ENCODE results near the gene ARHGAP20. TPM values are rescaled to one million over a fixed set of nuclear protein-coding genes. Genes with fewer than 3 reads are reported as not detected.

The ARHGAP20 gene
- total RNA-seq, 1 donor = 2.2 TPM

DNA sequence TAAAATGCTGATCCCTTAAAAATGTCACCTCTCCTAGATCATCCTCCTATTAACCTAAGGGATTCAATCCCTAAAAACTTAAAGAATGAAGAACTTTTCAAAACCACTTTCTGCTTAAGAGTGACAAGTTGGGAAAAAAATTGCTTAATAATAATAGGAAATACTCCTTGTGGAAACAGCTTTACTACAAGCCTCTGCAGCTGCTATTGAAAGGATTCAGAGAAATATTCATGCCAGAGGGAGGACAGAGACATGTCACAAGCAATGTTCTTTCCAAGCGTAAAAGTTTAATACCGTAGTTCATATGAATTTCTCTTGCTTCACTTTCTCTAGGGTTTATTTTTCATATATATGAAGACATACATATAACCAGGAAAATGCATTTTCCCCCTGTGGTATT lies 98.2 kb downstream of the ARHGAP20 start:
- no peak overlapping the region for H3K4me3 ChIP-seq (ENCODE audit: insufficient read depth, low read length)
- H2AFZ ChIP-seq (ENCODE audit: low read length) = no peak overlapping the region
- H3K27me3 ChIP-seq (ENCODE audit: insufficient read depth, low read length) = no peaks in the 10 kb centered on the region
- H3K27ac ChIP-seq (ENCODE audit: low read depth, low read length) = no peak overlapping the region
- H3K4me1 ChIP-seq (ENCODE audit: insufficient read depth, low read length) = no peaks in the 10 kb centered on the region
- no peaks in the 10 kb centered on the region for H3K9me3 ChIP-seq (ENCODE audit: low read depth, low read length)
- no peak overlapping the region for H3K4me2 ChIP-seq (ENCODE audit: insufficient read depth, low read length)
- H4K20me1 ChIP-seq (ENCODE audit: insufficient read depth, low read length) = no peaks in the 10 kb centered on the region
- no peaks in the 10 kb centered on the region for H3K36me3 ChIP-seq (ENCODE audit: insufficient read depth, low read length)
- DNase-seq (ENCODE audit: insufficient read length, low spot score, missing footprints) = no peak
- TF ChIP-seq, protein P1, sequence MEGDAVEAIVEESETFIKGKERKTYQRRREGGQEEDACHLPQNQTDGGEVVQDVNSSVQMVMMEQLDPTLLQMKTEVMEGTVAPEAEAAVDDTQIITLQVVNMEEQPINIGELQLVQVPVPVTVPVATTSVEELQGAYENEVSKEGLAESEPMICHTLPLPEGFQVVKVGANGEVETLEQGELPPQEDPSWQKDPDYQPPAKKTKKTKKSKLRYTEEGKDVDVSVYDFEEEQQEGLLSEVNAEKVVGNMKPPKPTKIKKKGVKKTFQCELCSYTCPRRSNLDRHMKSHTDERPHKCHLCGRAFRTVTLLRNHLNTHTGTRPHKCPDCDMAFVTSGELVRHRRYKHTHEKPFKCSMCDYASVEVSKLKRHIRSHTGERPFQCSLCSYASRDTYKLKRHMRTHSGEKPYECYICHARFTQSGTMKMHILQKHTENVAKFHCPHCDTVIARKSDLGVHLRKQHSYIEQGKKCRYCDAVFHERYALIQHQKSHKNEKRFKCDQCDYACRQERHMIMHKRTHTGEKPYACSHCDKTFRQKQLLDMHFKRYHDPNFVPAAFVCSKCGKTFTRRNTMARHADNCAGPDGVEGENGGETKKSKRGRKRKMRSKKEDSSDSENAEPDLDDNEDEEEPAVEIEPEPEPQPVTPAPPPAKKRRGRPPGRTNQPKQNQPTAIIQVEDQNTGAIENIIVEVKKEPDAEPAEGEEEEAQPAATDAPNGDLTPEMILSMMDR (IDR thresholded peaks at IDR 0.05; ENCODE audit: extremely low read depth, low read depth, low read length) = no peak
- no peaks in the 10 kb centered on the region for H3K79me2 ChIP-seq (ENCODE audit: insufficient read depth, low read length)

GRCh38 chr11:110613197-110613918 lies 98.9 kb downstream of the ARHGAP20 start:
- Histone ChIP-seq H3K27ac (ENCODE audit: low read depth, low read length) (no peak overlapping the region), H3K36me3 (ENCODE audit: insufficient read depth, low read length) (no peaks in the 10 kb centered on the region), H3K9me3 (ENCODE audit: low read depth, low read length) (no peaks in the 10 kb centered on the region), H3K27me3 (ENCODE audit: insufficient read depth, low read length) (no peaks in the 10 kb centered on the region), H3K4me2 (ENCODE audit: insufficient read depth, low read length) (no peak overlapping the region), H3K79me2 (ENCODE audit: insufficient read depth, low read length) (no peaks in the 10 kb centered on the region), H3K4me1 (ENCODE audit: insufficient read depth, low read length) (no peaks in the 10 kb centered on the region), H2AFZ (ENCODE audit: low read length) (no peak overlapping the region), H3K4me3 (ENCODE audit: insufficient read depth, low read length) (no peak overlapping the region), H4K20me1 (ENCODE audit: insufficient read depth, low read length) (no peaks in the 10 kb centered on the region)
- no peak for DNase-seq (ENCODE audit: insufficient read length, low spot score, missing footprints)
- TF ChIP-seq, protein P1 (IDR thresholded peaks at IDR 0.05; ENCODE audit: extremely low read depth, low read depth, low read length) = no peak

DNA sequence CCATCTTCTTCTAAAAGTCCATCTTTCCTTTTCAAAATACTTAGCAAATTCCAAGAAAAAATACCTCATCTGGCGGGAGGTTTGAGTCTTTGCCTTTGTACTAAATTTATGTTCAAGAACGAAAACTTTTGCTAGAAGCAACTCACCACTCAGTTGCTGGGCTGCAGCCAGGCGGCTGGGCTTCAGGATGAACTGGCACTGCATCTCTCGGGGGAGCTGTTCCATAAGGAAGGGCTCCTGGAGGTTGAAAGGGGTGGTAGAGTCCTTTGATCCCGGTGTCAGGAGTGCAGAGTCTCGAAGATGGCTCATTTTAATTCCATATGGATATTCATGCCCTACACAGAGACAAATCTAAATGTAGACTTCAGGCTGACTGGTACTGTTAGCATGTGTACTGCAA lies 105.8 kb downstream of the ARHGAP20 start:
- no peaks in the 10 kb centered on the region for H3K9me3 ChIP-seq (ENCODE audit: low read depth, low read length)
- TF ChIP-seq, protein P1 (IDR thresholded peaks at IDR 0.05; ENCODE audit: extremely low read depth, low read depth, low read length) = no peak
- H3K27ac ChIP-seq (ENCODE audit: low read depth, low read length) = no peak overlapping the region
- no peaks in the 10 kb centered on the region for H3K79me2 ChIP-seq (ENCODE audit: insufficient read depth, low read length)
- no peak overlapping the region for H3K4me3 ChIP-seq (ENCODE audit: insufficient read depth, low read length)
- no peak for DNase-seq (ENCODE audit: insufficient read length, low spot score, missing footprints)
- no peaks in the 10 kb centered on the region for H3K4me1 ChIP-seq (ENCODE audit: insufficient read depth, low read length)
- no peak overlapping the region for H2AFZ ChIP-seq (ENCODE audit: low read length)
- H3K4me2 ChIP-seq (ENCODE audit: insufficient read depth, low read length) = no peak overlapping the region
- no peaks in the 10 kb centered on the region for H3K27me3 ChIP-seq (ENCODE audit: insufficient read depth, low read length)
- H4K20me1 ChIP-seq (ENCODE audit: insufficient read depth, low read length) = no peaks in the 10 kb centered on the region
- H3K36me3 ChIP-seq (ENCODE audit: insufficient read depth, low read length) = no peaks in the 10 kb centered on the region

DNA sequence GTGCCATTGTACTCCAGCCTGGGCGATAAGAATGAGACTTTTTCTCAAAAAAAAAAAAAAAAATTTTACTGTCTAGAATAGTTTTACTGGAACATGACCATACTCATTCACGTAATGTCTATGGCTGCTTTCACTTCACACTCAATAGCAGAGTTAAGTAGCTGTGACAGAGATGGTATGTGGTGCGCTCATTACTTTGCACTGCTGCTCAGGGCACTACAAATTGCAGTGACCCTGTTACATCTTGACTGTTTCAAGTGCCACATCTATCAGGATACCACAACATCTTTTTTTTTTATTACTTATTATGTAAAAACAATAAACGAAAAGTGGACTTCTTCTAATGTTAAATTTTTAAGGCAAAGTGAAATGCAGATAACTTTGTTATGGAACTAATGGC lies 110.3 kb downstream of the ARHGAP20 start:
- no peaks in the 10 kb centered on the region for H3K4me1 ChIP-seq (ENCODE audit: insufficient read depth, low read length)
- no peak overlapping the region for H3K27ac ChIP-seq (ENCODE audit: low read depth, low read length)
- H3K4me3 ChIP-seq (ENCODE audit: insufficient read depth, low read length) = no peak overlapping the region
- no peaks in the 10 kb centered on the region for H4K20me1 ChIP-seq (ENCODE audit: insufficient read depth, low read length)
- H3K79me2 ChIP-seq (ENCODE audit: insufficient read depth, low read length) = no peaks in the 10 kb centered on the region
- TF ChIP-seq, protein P1 (IDR thresholded peaks at IDR 0.05; ENCODE audit: extremely low read depth, low read depth, low read length) = no peak
- no peaks in the 10 kb centered on the region for H3K36me3 ChIP-seq (ENCODE audit: insufficient read depth, low read length)
- no peaks in the 10 kb centered on the region for H3K27me3 ChIP-seq (ENCODE audit: insufficient read depth, low read length)
- no peaks in the 10 kb centered on the region for H3K9me3 ChIP-seq (ENCODE audit: low read depth, low read length)
- no peak for DNase-seq (ENCODE audit: insufficient read length, low spot score, missing footprints)
- no peak overlapping the region for H3K4me2 ChIP-seq (ENCODE audit: insufficient read depth, low read length)
- H2AFZ ChIP-seq (ENCODE audit: low read length) = no peak overlapping the region

All from osteoblast (primary cell).